ENCODE results near the gene LDLR.

GRCh38 chr19:11070123-11070522, 19.1 kb upstream of the LDLR start:
- no peak for TF ChIP-seq CTCF (IDR thresholded peaks at IDR 0.05)
- TF ChIP-seq EZH2phosphoT487 (IDR thresholded peaks at IDR 0.05) = no peak
- no peak for TF ChIP-seq EZH2 (IDR thresholded peaks at IDR 0.05)
